ENCODE data around the gene C22orf31.

The C22orf31 gene

GRCh38 chr22:29029202-29030000, 32.2 kb downstream of the C22orf31 start:
- no peak for DNase-seq (ENCODE audit: low spot score)

GRCh38 chr22:29028468-29028867, 33.2 kb downstream of the C22orf31 start:
- peak; percentile 66 for DNase-seq (ENCODE audit: low spot score)

GRCh38 chr22:29026579-29026978, 35.1 kb downstream of the C22orf31 start:
- DNase-seq (ENCODE audit: low spot score) = no peak

- no peak for DNase-seq (ENCODE audit: low spot score)
Measured at GRCh38 chr22:29023172-29023796, 38.3 kb downstream of the C22orf31 start.

- no peak for DNase-seq (ENCODE audit: low spot score)
Measured at GRCh38 chr22:29022101-29022817, 39.4 kb downstream of the C22orf31 start.

- DNase-seq (ENCODE audit: low spot score) = no peak
Measured at GRCh38 chr22:29018293-29019189, 43.1 kb downstream of the C22orf31 start.

GRCh38 chr22:29016067-29016938, 45.3 kb downstream of the C22orf31 start:
- no peak for DNase-seq (ENCODE audit: low spot score)

GRCh38 chr22:29014773-29015172, 46.9 kb downstream of the C22orf31 start:
- no peak for DNase-seq (ENCODE audit: low spot score)

- no peak for DNase-seq (ENCODE audit: low spot score)
Measured at GRCh38 chr22:29014293-29014692, 47.3 kb downstream of the C22orf31 start.

- no peak for DNase-seq (ENCODE audit: low spot score)
Measured at GRCh38 chr22:29012952-29013351, 48.7 kb downstream of the C22orf31 start.

GRCh38 chr22:29012101-29012433, 49.6 kb downstream of the C22orf31 start:
- no peak for DNase-seq (ENCODE audit: low spot score)

- DNase-seq (ENCODE audit: low spot score) = no peak
Measured at GRCh38 chr22:29011240-29012100, 50.2 kb downstream of the C22orf31 start.

- no peak for DNase-seq (ENCODE audit: low spot score)
Measured at GRCh38 chr22:29009148-29009547, 52.5 kb downstream of the C22orf31 start.

Measured in HuH-7 (cell line).